Measurements from ENCODE around the gene GJC2. TPM values are rescaled to one million over a fixed set of nuclear protein-coding genes. Genes with fewer than 3 reads are reported as not detected.
"Not testable (repeated sequence)": the region's sequence is repeated elsewhere in the genome, so short reads cannot be mapped to it uniquely, and the experiment has no call there.

The GJC2 gene
- total RNA-seq, 1 donor from 2014 or later: 0.75 TPM

GRCh38 chr1:228184152-228184551, 34.4 kb downstream of the GJC2 start:
- intact Hi-C loops (cut with micrococcal nuclease): no loop called here

- intact Hi-C loops (cut with micrococcal nuclease): no loop called here
Observed at GRCh38 chr1:228185641-228185965, 35.9 kb downstream of the GJC2 start.

GRCh38 chr1:228188249-228188648, 38.5 kb downstream of the GJC2 start:
- intact Hi-C loops (cut with micrococcal nuclease): not testable (repeated sequence)

GRCh38 chr1:228190182-228190581, 40.5 kb downstream of the GJC2 start:
- intact Hi-C loops (cut with micrococcal nuclease): no loop called here

- intact Hi-C loops (cut with micrococcal nuclease): no loop called here
Observed at GRCh38 chr1:228190778-228191177, 41.0 kb downstream of the GJC2 start.

GRCh38 chr1:228194436-228194835, 44.7 kb downstream of the GJC2 start:
- intact Hi-C loops (cut with micrococcal nuclease): no loop called here

GRCh38 chr1:228194921-228195812, 45.4 kb downstream of the GJC2 start:
- intact Hi-C loops (cut with micrococcal nuclease): no loop called here

GRCh38 chr1:228197555-228198147, 47.9 kb downstream of the GJC2 start:
- intact Hi-C loops (cut with micrococcal nuclease): no loop called here

- intact Hi-C loops (cut with micrococcal nuclease): no loop called here
Observed at GRCh38 chr1:228198977-228199590, 49.4 kb downstream of the GJC2 start.

GRCh38 chr1:228204958-228205357, 55.2 kb downstream of the GJC2 start:
- intact Hi-C loops (cut with micrococcal nuclease): no loop called here

GRCh38 chr1:228205526-228206436, 56.1 kb downstream of the GJC2 start:
- intact Hi-C loops (cut with micrococcal nuclease): no loop called here

- intact Hi-C loops (cut with micrococcal nuclease): no loop called here
Observed at GRCh38 chr1:228206582-228207351, 57.0 kb downstream of the GJC2 start.

GRCh38 chr1:228207381-228207810, 57.7 kb downstream of the GJC2 start:
- intact Hi-C loops (cut with micrococcal nuclease): no loop called here

GRCh38 chr1:228207851-228208821, 58.4 kb downstream of the GJC2 start, which contains the start of gene OBSCN:
Gene OBSCN (plus strand): TSS chr1:228208044. CDS start chr1:228211784, 3,740 bp downstream.
- intact Hi-C loops (cut with micrococcal nuclease): no loop called here

- intact Hi-C loops (cut with micrococcal nuclease): no loop called here
Observed at GRCh38 chr1:228208831-228209551, 59.3 kb downstream of the GJC2 start.

Data from T-helper 2 cell treated with Interferon-gamma antibody and Interleukin-4, amounts not matched to agents 100 ng/mL and 5 ng/mL, for 36 hours (primary cell).